Activated T-cell treated with anti-CD3 and anti-CD28 coated beads for 4 hours (primary cell): ENCODE measurements around the gene PTPN13.

Experiments used
- DNase-seq: peaks from one replicate; pipeline ENCODE4 v3.0.0-alpha.2; 2020

Gene PTPN13

GRCh38 chr4:86831262-86832130 is 237.4 kb downstream of the PTPN13 start:
- DNase-seq = no peak

DNA sequence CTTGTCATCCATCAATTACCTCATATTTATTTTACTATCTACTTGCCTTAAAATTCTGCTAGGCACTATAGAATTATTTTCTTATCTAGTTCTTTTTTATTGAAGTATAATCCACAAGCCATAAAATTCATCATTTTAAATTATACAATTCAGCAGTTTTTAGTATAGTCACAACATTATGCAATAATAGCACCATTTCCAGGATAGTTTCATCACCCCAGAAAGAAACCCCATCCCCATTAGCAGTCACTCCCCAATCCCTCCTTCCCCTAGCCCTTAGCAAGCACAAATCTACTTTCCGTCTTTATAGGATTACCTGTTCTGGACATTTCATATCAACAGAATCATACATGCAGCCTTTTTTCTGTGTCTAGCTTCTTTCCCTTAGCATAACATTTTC is 239.5 kb downstream of the PTPN13 start:
- DNase-seq = no peak

- no peak for DNase-seq
Measured at GRCh38 chr4:86834901-86835300, 240.8 kb downstream of the PTPN13 start.

GRCh38 chr4:86835677-86836076 is 241.6 kb downstream of the PTPN13 start:
- no peak for DNase-seq

DNA sequence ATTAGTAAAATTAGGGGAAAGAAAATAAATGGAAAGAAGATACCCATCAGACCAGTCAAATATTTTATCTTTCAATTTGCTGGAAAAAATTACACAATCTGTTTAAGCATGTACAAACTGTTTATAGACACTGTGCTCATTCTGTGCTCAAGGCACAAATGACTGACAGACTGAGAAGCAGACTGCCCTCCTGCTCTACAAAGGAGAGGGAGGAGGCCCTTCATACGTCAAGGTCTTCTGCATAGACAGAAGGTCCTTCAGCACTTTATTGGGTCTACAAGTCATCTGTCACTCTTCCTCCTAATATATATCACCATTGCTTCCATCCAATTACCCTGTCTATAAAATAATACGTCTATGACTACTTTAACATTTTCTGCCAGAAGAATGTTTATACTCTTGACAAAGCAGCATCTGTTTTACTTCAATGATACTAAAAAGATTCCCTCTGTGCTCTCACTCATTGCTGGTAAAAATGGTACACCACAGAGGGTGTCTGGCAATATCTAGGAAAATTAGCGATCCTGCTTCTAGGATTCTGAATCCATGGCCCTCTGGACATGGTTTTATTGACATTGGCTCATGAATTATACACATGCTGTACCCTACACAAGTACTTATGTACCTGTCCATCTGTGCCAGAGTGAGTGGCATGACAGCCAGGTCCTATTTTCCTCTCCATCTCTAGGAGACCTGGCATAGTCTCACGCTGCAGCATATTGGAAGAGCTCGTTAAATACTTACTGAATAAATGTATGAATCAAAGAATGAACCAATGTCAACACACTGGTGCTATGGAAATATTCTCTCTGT is 243.8 kb downstream of the PTPN13 start:
- DNase-seq = no peak

DNA sequence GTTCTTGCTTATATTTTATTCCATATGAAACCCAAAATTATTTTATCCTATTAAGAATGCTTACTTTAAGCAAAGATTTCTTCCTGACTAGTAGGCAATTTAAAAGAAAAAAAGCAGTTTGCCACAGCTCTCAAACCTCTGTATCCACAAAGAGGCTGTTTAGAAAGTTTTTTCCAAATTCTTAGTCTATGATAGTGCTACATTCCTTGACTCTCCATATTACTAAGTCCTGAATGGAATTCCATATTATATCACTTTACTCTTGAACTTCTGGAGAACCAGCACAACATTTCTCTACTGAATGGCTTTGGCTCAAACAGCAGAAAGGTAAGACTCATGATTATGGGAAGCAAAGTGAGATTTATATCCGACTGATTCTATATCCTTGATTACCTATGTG is 246.7 kb downstream of the PTPN13 start:
- no peak for DNase-seq

DNA sequence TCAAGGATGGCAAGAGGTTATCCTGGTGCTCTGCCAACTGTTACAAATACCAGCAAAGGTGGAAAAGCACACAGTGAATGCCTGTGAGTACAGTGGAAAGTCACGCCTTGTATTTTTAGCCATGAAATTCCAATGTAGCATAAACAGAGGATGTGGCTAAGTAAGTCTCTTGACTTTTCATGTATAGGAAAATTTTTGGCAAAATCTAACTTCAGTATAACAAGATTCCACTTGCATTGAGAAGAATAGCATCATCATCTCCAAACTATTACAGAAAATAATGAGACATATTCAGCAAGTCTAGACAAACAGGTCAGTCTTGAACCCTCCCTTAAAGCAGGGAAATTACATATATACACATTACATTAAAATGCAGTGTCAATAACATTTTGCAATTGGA is 247.2 kb downstream of the PTPN13 start:
- DNase-seq = no peak

- no peak for DNase-seq
Measured at GRCh38 chr4:86845593-86845992, 251.5 kb downstream of the PTPN13 start.

GRCh38 chr4:86846921-86847320 is 252.8 kb downstream of the PTPN13 start:
- no peak for DNase-seq

DNA sequence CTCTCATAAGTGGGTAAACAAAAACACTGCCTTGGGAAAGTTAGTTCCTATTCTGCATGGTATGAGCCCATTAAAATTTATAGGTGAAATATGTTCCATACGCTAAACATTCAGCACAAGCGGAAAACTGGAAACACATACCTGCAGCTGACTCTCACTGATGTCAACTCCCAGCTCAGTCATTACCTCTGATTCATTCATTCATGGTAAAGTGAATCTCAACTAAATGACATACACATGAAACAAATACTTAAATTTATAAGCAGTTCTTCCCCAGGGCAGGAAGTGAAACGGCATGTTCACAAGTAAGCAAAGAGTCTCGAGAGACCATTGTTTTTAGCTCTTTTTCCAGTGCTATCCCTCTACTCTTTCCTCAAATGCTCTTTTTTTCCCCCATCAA is 253.5 kb downstream of the PTPN13 start:
- no peak for DNase-seq

DNA sequence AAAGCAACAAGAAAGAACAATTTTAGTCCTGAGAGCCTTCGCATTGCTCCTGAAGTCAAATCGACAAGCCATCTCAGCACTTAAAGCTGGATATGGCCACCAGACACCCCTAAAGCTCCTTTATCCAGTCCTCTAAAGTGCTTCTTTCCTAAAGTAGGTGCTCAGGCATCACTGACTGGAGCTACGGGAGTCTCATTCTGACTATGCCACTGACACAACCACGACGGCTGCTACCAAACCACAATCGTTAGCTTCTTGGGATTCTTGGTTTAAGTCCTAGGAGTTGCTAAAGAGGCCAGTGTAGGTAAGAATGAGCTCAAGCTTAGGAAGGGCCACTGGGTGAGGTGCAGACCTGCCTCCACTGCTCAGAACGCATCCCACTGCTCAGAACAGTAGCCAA is 254.0 kb downstream of the PTPN13 start:
- DNase-seq = no peak

- DNase-seq = no peak
Measured at GRCh38 chr4:86848732-86849619, 254.9 kb downstream of the PTPN13 start, which contains the start of gene SLC10A6. Gene SLC10A6 (minus strand): TSS chr4:86849384. CDS start chr4:86849115, 269 bp downstream.

DNA sequence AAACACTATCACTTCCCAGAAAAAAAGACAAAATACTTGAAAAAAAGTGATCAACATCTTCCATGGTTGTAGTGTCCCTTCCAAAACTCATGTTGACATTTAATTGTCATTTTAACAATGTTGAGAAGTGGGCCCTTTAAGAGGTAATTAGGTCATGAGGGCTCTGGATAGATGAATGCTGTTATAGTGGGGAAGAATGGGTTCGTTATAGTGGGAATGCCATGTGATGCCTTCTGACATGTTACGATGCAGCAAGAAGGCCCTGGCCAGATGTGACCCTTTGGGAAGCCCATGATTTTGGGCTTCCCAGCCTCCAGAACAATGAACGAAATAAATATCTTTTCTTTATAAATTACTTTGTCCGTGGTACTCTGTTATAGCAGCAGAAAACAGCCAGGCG is 259.1 kb downstream of the PTPN13 start:
- no peak for DNase-seq

GRCh38 chr4:86855572-86855971 is 261.5 kb downstream of the PTPN13 start:
- no peak for DNase-seq

GRCh38 chr4:86856896-86857295 is 262.8 kb downstream of the PTPN13 start:
- DNase-seq = no peak

DNA sequence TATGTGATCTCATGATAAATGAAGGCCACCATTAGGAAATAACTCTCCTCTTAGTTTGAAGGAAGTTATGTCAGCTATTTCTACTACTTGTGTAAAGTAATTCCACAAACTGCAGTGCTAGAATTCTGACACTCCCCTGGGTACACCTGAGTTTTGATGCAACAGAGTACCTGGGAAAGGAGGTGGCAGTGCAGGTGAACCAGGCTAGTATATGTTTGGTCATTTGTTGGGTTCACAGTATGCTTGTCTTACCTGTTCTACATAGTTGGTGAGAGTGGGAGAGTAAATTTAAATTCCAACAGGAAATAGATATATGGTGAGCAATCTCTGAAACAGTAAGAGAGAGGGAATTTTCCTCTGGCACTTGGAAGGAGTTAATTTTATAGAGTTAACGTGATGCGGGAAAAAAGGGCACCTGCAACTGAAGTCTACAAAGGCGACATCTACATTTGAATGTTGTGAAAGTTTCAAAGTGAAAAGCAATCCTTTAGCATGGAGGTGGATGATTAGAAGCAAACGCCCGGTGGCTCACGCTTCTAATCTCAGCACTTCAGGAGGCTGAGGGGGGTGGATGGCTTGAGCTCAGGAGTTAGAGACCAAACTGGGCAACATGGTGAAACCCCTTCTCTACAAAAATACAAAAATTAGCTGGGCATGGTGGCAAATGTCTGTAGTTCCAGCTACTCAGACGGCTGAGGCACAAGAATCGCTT is 263.4 kb downstream of the PTPN13 start:
- DNase-seq = no peak
